Stimulated activated CD8-positive, alpha-beta memory T cell treated with anti-CD3 and anti-CD28 coated beads, Interleukin-12 subunit alpha, Interleukin-12 subunit beta, amount 100 ng/mL, for 24 hours (primary cell): ENCODE data around the gene GCNT1.
"Not testable (repeated sequence)": the region's sequence is repeated elsewhere in the genome, so short reads cannot be mapped to it uniquely, and the experiment has no call there.

Experiments
- DNase-seq: peaks from one replicate; pipeline ENCODE4 v3.0.0-alpha.2; 2020; ENCODE audit errors: extremely low read depth

GCNT1 gene

DNA sequence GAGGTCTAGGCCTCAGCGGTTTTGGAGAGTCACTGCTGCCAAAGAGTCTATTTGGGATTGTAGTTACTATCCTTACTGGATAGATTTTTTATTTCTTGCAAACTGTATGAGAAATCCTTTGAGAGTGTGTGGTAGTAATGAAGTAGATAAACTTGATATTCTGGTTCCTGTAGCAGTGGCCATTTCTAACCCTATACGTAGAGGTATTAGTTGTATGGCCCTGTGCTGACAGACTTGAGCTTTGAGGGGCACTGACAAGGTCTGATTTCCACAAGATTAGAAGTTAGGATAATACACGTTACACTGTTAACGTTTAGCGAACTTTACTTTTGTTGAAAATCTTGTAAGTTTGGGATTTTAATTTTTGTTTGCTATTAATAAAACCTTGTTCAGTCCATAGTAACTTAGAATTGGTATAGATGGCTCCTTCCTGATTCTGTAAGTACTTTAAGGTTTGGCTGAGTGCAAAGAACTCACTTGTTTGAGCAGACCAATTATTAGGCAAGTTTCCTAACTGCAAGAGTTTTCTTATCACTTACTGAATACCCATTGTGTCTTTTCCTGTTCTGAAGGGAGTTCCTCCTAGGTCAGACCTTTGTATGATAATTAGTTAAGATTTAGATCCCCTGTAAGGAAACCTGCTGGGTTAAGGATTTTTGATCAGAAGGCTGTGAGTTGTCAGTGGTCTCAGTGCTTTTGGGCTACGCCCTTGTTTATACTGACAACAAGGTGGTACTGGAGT lies 31.4 kb downstream of the GCNT1 start:
- DNase-seq = no peak

- DNase-seq = not testable (repeated sequence)
Measured at GRCh38 chr9:76491056-76491455, 32.1 kb downstream of the GCNT1 start.

DNA sequence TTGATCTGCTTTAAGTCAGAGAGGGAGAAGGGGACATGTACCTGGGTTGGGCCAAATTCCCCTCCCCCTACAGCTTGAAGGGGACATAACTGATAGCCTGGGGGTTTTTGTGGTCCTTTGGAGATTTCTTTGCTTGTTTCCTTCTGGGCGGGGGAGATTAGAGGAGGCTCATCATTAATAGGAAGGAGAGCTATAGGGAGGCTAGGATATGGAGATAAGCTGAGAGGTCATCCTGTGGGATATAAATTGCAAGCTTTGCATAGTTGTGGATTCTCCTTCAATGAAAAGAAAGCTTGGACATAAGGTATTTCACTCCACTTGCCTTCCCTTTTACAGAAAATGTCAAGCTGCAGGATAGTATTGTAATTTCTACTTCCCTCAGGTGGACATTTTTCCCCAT lies 34.5 kb downstream of the GCNT1 start:
- not testable (repeated sequence) for DNase-seq

DNA sequence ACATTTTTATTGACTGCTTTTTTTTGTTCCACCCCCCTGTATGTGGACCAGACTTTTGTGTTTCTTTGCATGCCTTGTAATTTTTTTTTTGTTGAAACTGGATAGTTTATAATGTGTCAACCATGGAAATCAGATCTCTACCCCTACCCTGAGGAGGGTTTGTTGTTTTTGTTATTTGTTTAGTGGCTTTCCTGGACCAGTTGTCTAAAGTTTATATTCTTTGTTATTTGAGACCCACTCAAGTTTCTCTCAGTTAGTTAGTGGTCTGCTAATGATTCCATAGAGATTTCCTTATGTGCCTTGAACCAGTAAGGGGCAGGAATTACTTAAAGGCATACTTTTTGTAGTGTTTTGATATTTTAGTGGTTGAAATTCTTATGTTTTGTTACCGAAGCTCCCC lies 41.1 kb downstream of the GCNT1 start:
- DNase-seq = no peak

DNA sequence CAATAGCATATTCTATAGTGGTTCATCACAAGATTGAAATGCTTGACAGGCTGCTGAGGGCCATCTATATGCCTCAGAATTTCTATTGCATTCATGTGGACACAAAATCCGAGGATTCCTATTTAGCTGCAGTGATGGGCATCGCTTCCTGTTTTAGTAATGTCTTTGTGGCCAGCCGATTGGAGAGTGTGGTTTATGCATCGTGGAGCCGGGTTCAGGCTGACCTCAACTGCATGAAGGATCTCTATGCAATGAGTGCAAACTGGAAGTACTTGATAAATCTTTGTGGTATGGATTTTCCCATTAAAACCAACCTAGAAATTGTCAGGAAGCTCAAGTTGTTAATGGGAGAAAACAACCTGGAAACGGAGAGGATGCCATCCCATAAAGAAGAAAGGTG lies 43.8 kb downstream of the GCNT1 start:
- DNase-seq = no peak

DNA sequence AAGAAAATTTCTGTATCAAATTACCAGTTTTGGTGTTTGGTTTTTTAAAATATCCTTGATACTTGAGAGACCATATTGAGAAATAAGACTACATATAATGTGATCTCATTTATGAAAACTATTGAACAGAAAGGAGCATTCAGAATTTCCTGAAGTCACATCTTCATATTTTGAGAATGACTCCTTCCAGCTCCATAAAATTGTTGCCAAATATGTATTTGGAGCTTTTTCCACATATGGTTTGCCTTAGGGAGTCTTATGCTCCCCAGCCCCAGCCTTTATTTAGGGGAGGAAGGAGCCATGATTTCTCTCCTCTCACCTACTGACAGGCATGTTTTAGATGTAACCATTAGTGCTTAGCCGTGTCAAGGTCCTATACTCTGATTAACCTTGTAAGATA lies 51.1 kb downstream of the GCNT1 start:
- DNase-seq = no peak

DNA sequence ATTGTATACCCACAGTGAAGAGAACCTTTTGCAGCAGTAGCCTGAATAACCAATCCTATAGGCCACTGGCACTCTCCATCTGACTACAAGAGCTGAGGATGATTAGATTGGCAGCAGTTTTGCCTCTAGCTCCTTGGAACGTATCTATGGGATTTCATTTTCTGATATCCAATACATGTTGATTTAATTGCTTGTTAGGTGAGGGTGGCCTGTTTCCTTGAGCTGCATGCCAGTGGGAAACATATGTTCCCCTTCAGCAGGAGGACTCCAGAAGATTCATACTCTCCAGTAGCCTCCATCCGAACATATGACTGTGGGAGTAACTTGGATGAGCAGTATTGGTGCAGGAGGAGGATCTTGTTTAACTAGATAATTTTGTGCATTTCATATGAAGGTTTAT lies 51.5 kb downstream of the GCNT1 start:
- no peak for DNase-seq

GRCh38 chr9:76512826-76513225 lies 53.8 kb downstream of the GCNT1 start:
- no peak for DNase-seq

DNA sequence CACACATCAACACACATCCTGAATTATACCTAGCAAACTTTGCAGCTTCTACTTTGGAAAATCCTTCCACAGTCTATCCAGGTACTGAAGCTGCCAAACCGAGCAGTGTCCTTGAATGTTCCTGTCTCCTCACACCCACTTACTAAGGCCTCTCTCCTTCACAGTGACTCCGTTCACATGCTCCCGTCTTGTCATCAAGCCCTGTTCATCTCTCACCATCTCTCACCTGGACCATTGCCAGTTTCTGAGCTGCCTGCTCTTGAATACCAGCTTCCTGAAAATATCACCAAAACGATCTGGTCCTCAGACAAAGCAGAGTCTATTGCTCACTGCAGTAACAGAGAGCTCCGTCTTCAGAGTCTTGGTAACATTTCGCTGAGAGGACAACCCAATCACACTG lies 57.4 kb downstream of the GCNT1 start:
- DNase-seq = no peak

DNA sequence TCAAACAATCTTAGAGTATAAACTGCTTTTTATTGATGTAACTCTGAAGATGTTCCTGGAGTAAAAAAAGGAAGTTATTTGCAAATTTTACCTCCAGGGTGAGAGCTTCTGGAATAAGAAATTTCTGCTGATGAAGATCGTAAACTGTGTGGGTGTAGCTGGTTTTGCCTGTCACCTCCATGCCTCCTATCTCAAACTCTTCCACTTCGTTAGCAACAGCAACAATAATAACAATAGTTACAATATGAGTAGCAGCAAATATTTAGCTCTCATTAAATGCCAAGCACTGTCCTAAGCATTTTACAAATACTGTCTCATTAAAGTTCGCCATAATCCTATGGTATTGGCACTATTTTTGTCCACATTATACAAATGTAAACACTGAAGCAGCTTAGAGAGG lies 57.9 kb downstream of the GCNT1 start:
- DNase-seq = no peak

DNA sequence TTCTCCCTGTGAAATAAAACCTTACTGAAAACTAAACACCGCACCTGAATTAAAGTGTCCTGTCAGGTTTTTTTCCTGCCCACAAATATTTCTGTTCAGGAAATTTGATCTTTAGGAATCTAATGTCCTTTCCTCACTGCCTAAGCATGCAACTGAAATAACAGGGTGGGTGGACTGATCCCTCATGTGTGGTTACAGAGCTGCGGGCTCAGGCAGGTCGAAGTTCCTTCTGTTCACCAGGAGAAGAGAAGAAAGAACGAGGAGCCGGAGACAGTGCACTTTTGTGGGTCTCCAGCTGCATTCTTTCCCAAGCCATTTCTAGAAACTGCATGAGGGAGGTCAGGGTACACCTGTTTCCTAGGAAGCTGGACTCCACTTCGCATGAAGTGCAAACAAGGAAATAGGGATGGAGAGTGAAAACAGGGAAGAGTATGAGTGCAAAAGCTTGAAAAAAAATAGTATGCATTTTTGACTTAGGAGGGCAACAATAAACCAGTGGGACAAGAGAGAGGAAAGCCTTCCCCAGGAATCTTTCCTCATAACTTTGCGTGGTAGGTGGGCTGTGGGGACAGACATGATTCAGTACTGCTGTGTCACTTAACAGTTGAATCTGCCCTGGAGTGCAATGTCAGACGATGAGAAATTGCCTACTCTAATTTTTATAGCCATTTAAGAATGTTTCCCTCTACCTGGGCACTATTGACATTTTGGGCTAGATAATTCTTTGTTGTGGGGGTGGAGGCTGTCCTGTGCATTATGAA lies 60.3 kb downstream of the GCNT1 start:
- no peak for DNase-seq

GRCh38 chr9:76521244-76521681 lies 62.3 kb downstream of the GCNT1 start:
- no peak for DNase-seq

DNA sequence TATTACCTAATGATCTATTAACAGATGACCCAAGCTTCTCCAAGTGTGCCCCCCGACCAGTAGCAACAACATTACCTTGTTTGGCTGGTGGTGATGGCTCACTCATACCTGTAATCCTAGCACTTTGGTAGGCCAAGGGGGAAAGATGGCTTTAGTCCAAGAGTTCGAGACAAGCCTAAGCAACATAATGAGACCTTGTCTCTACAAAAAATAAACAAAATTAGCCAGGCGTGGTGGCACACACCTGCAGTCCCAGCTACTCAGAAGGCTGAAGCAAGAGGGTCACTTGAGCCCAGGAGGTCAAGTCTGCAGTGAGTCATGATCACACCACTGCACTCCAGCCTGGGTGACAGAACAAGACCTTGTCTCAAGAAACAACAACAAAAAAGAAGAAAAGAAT lies 62.9 kb downstream of the GCNT1 start:
- no peak for DNase-seq

- not testable (repeated sequence) for DNase-seq
Measured at GRCh38 chr9:76523617-76524200, 64.7 kb downstream of the GCNT1 start.

- DNase-seq = no peak
Measured at GRCh38 chr9:76525196-76525595, 66.2 kb downstream of the GCNT1 start.

- no peak for DNase-seq
Measured at GRCh38 chr9:76526026-76526425, 67.0 kb downstream of the GCNT1 start.

GRCh38 chr9:76528056-76528455 lies 69.1 kb downstream of the GCNT1 start:
- no peak for DNase-seq

- no peak for DNase-seq
Measured at GRCh38 chr9:76528642-76529190, 69.7 kb downstream of the GCNT1 start.

- no peak for DNase-seq
Measured at GRCh38 chr9:76529653-76530052, 70.7 kb downstream of the GCNT1 start.

DNA sequence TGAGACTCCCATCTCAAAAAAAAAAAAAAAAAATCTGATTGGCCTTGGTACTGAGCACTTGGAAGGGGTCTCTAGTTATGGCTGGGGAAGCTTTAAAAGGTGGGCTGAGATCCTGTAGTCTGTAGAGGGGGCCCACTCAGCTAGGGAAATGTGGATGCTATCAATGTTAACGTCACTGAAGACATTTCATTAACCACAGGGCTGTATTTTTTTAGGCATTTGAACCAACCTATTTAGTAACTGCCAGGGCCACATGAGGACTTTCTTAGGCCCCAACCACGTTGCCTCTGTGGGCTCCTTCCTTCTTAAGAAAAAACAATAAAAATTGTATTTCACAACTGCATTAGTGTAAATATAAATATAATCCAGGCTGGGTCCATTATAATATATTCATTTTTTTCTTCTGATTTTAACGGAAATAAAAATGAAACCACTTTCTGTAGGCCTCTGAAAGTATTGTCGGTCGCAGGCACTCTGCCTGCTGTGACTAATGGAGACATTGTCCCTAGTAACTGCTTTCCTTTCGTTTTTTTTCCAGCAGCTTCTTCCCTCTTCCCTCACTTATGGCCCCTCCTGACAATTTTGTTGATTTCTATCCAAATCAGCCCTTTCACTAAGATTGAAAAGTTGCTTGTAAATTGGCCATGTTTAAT lies 71.6 kb downstream of the GCNT1 start:
- no peak for DNase-seq

DNA sequence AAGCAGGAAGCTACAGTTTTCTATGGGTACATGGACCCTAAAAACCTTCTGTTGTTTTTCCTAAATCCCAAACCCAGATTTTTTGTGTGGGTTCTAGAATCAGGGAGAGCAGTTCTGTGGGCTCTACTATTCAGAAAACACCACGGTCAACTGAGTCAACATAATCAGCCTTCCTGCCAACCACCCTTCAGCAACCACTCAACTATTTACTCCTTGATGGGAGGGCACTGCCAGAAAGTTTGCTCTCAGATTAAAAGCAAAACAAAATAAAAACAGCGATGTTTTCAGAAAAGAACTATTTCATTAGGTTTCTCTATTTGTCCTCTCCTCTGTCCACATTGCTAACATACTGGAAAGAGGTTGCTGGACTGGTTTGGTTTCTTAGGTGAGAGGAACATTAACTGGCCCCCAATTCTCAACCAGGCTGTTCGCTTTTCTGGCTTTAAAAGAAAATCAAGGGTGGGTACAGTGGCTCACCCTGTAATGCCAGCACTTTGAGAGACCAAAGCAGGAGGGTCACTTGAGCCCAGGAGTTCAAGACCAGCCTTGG lies 72.3 kb downstream of the GCNT1 start:
- no peak for DNase-seq

- not testable (repeated sequence) for DNase-seq
Measured at GRCh38 chr9:76532877-76533276, 73.9 kb downstream of the GCNT1 start.
